WI38 (cell line): ENCODE measurements around the gene CAD.
A peak's percentile ranks its signal among the peaks of the same experiment; 100 is the strongest.
"Not testable (repeated sequence)": the region's sequence is repeated elsewhere in the genome, so short reads cannot be mapped to it uniquely, and the experiment has no call there.

ENCODE experiments used
- H3K4me3 ChIP-seq: 2 replicates; pipeline ENCODE4 v1.5.1; 2011; ENCODE audit warnings: low read depth, mild to moderate bottlenecking, control low read depth, low read length
- CTCF ChIP-seq: IDR thresholded peaks from 2 replicates; pipeline ENCODE4 v1.5.1; 2012; ENCODE audit warnings: low read depth, mild to moderate bottlenecking, control low read depth, low read length

The CAD gene

GRCh38 chr2:27217173-27218121, at the start of gene CAD:
CAD (plus strand) TSS chr2:27217369; CDS start chr2:27217552, 183 bp downstream.
- H3K4me3 ChIP-seq = peak within 1 kb of the TSS; percentile 83
- TF ChIP-seq CTCF = no peak

- H3K4me3 ChIP-seq = no peak overlapping the region
- TF ChIP-seq CTCF = no peak
Observed at GRCh38 chr2:27170581-27171337, 46.4 kb upstream of the CAD start.

- no peak overlapping the region for H3K4me3 ChIP-seq
- TF ChIP-seq CTCF = no peak
Observed at GRCh38 chr2:27171351-27171848, 45.8 kb upstream of the CAD start.

GRCh38 chr2:27174638-27175037, 42.5 kb upstream of the CAD start:
- H3K4me3 ChIP-seq = no peak overlapping the region
- no peak for TF ChIP-seq CTCF

- H3K4me3 ChIP-seq = no peak overlapping the region
- no peak for TF ChIP-seq CTCF
Observed at GRCh38 chr2:27175330-27175729, 41.8 kb upstream of the CAD start.

- H3K4me3 ChIP-seq = not testable (repeated sequence)
Observed at GRCh38 chr2:27175781-27176180, 41.4 kb upstream of the CAD start.

GRCh38 chr2:27177441-27178351, 39.5 kb upstream of the CAD start:
- no peak for TF ChIP-seq CTCF
- no peak overlapping the region for H3K4me3 ChIP-seq
